ENCODE data around the gene MAPRE2.

The MAPRE2 gene

DNA sequence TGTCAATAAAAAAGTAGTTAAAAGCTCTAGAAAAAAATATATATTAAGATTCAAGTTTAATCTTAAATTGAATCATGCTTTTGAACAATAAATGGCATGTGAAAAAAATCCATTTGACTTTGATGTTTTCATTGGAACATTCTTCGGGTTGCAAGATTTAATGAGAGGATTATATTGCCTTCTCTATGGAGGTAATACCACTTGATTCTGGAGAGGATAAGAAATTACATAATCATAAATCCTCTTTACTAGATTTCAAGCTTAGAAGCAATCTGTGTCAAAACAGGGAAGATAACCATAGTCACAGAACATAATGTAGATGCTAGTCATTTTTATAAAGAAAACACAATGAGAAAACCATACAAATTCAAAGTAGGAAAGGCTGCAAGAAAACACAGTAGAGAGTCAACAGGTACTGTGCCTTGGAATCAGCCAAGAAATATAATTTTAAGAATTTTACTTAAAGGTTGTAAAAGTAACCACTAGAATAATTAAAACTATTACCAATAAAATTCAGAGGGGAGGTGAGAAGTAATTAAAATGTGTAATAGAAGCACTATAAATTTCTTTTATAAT lies 18.7 kb upstream of the MAPRE2 start:
- no peak overlapping the region for H3K9ac ChIP-seq (ENCODE audit: low read depth, low read length, poor library complexity)
- H3K18ac ChIP-seq (ENCODE audit: low read length): no peak overlapping the region
- H2AFZ ChIP-seq (ENCODE audit: low read length): no peak overlapping the region
- peaks cover 0 to 5% of the 10 kb centered on the region in 2 donors for H3K4me1 ChIP-seq (ENCODE audit: control insufficient read depth in 2 of 2, insufficient read depth in 1 of 2, low read depth in 1 of 2, low read length in 2 of 2)
- H3K36me3 ChIP-seq (replicated peaks in 1 of 2; ENCODE audit: control insufficient read depth in 2 of 2, insufficient read depth in 2 of 2, low read length in 2 of 2): no peaks in the 10 kb centered on the region
- no CpG with 5 or more reads among the region's 1 CpG for WGBS, 2 donors (ENCODE audit: extremely low coverage in 2 of 2, insufficient read length in 2 of 2, insufficient replicate concordance in 1 of 2)
- no peak overlapping the region for H4K91ac ChIP-seq (ENCODE audit: low read depth, low read length, poor library complexity)
- no peak overlapping the region for H2BK120ac ChIP-seq (ENCODE audit: low read depth, low read length)
- H2BK5ac ChIP-seq (ENCODE audit: low read length): no peak overlapping the region
- H3K27me3 ChIP-seq (ENCODE audit: control insufficient read depth in 3 of 3, insufficient read depth in 3 of 3, low read depth in 1 of 3, low read length in 3 of 3): no peaks in the 10 kb centered on the region
- no peak overlapping the region for H2BK15ac ChIP-seq (ENCODE audit: low read length)
- no peak overlapping the region for H3K4me3 ChIP-seq (ENCODE audit: low read length in 2 of 2)
- H3K4me2 ChIP-seq (ENCODE audit: insufficient read depth, low read length, poor library complexity, severe bottlenecking): no peak overlapping the region
- no peak for DNase-seq (ENCODE audit: low spot score)
- no peak overlapping the region for H3K14ac ChIP-seq (ENCODE audit: low read length)
- no peak overlapping the region for H2AK5ac ChIP-seq (ENCODE audit: low read depth, low read length)
- H2BK12ac ChIP-seq (ENCODE audit: low read length): no peak overlapping the region
- no peak overlapping the region for H3K4ac ChIP-seq (ENCODE audit: low read length)
- no peaks in the 10 kb centered on the region for H3K79me1 ChIP-seq (ENCODE audit: low read depth, low read length)
- H4K8ac ChIP-seq (ENCODE audit: low read depth, low read length): no peak overlapping the region
- H3K27ac ChIP-seq (replicated peaks; ENCODE audit: low read length): no peak overlapping the region
- H3K23ac ChIP-seq (ENCODE audit: low read depth, low read length, poor library complexity): no peak overlapping the region
- no peaks in the 10 kb centered on the region for H3K9me3 ChIP-seq (replicated peaks in 1 of 2; ENCODE audit: control insufficient read depth in 2 of 2, insufficient read depth in 1 of 2, low read depth in 1 of 2, low read length in 2 of 2)

DNA sequence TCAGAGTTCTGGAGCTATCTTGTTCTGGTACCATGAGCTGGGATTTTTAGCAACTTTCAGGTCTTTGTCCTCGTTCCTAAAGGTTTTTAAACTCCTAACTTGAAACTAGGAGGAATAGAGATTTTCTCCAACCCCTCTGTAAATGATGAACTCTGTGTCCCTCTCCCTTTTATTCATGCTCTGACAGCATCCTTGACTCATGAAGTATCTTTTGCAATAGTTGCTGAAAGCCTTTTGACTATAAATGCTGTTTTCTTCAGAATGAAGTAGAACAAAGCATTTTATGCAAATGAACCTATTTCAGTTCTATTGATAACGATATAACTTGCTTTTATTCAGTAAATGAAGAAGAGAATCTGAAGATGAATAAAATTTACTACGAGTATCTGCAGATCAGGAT lies 17.0 kb upstream of the MAPRE2 start:
- Histone ChIP-seq H2AK5ac (ENCODE audit: low read depth, low read length) (no peak overlapping the region), H4K91ac (ENCODE audit: low read depth, low read length, poor library complexity) (no peak overlapping the region), H3K23ac (ENCODE audit: low read depth, low read length, poor library complexity) (no peak overlapping the region), H2BK120ac (ENCODE audit: low read depth, low read length) (no peak overlapping the region), H2BK5ac (ENCODE audit: low read length) (no peak overlapping the region), H3K36me3 (replicated peaks in 1 of 2; ENCODE audit: control insufficient read depth in 2 of 2, insufficient read depth in 2 of 2, low read length in 2 of 2) (no peaks in the 10 kb centered on the region), H3K27me3 (ENCODE audit: control insufficient read depth in 3 of 3, insufficient read depth in 3 of 3, low read depth in 1 of 3, low read length in 3 of 3) (no peaks in the 10 kb centered on the region), H3K4me2 (ENCODE audit: insufficient read depth, low read length, poor library complexity, severe bottlenecking) (no peak overlapping the region), H3K14ac (ENCODE audit: low read length) (no peak overlapping the region), H2AFZ (ENCODE audit: low read length) (no peak overlapping the region), H3K79me1 (ENCODE audit: low read depth, low read length) (no peaks in the 10 kb centered on the region), H3K4ac (ENCODE audit: low read length) (no peak overlapping the region), H2BK15ac (ENCODE audit: low read length) (no peak overlapping the region), H3K4me1 (ENCODE audit: control insufficient read depth in 2 of 2, insufficient read depth in 1 of 2, low read depth in 1 of 2, low read length in 2 of 2) (peaks cover 0 to 5% of the 10 kb centered on the region in 2 donors), H3K9ac (ENCODE audit: low read depth, low read length, poor library complexity) (no peak overlapping the region), H3K18ac (ENCODE audit: low read length) (no peak overlapping the region), H3K4me3 (ENCODE audit: low read length in 2 of 2) (no peak overlapping the region), H3K9me3 (replicated peaks in 1 of 2; ENCODE audit: control insufficient read depth in 2 of 2, insufficient read depth in 1 of 2, low read depth in 1 of 2, low read length in 2 of 2) (no peaks in the 10 kb centered on the region), H4K8ac (ENCODE audit: low read depth, low read length) (no peak overlapping the region), H2BK12ac (ENCODE audit: low read length) (no peak overlapping the region), H3K27ac (replicated peaks; ENCODE audit: low read length) (no peak overlapping the region)
- no peak for DNase-seq (ENCODE audit: low spot score)
- no CpG with 5 or more reads among the region's 3 CpGs for WGBS, 2 donors (ENCODE audit: extremely low coverage in 2 of 2, insufficient read length in 2 of 2, insufficient replicate concordance in 1 of 2)

DNA sequence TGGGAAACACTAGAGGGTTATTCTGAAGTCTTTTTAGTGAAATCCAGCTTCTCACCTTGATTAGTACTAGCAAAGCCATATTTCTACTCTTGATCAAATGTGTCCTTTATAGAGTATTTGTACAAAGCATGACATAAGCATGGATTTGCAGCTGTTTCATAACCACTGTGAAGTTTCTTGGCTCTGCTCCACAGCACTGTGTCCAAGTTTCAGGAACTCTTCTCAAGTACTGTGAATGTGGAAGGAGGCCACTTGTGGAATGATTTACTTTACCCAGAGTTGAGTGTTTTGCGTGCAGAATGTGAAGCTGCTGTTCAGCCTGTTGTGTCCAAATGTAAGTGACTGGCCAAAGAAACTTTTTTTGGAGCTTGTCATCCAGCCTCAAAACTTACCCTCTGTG lies 16.2 kb upstream of the MAPRE2 start:
- H2BK120ac ChIP-seq (ENCODE audit: low read depth, low read length): no peak overlapping the region
- no peak overlapping the region for H3K18ac ChIP-seq (ENCODE audit: low read length)
- no peak overlapping the region for H3K14ac ChIP-seq (ENCODE audit: low read length)
- H2BK12ac ChIP-seq (ENCODE audit: low read length): no peak overlapping the region
- H2AFZ ChIP-seq (ENCODE audit: low read length): peak overlapping the region; percentile 8
- no peak overlapping the region for H3K4me3 ChIP-seq (ENCODE audit: low read length in 2 of 2)
- H3K4me2 ChIP-seq (ENCODE audit: insufficient read depth, low read length, poor library complexity, severe bottlenecking): no peak overlapping the region
- H2BK15ac ChIP-seq (ENCODE audit: low read length): no peak overlapping the region
- no peak overlapping the region for H3K23ac ChIP-seq (ENCODE audit: low read depth, low read length, poor library complexity)
- no peak overlapping the region for H2AK5ac ChIP-seq (ENCODE audit: low read depth, low read length)
- no peak overlapping the region for H3K9ac ChIP-seq (ENCODE audit: low read depth, low read length, poor library complexity)
- no CpG with 5 or more reads among the region's 1 CpG for WGBS, 2 donors (ENCODE audit: extremely low coverage in 2 of 2, insufficient read length in 2 of 2, insufficient replicate concordance in 1 of 2)
- no peak overlapping the region for H3K27ac ChIP-seq (replicated peaks; ENCODE audit: low read length)
- no peak overlapping the region for H3K4ac ChIP-seq (ENCODE audit: low read length)
- no peaks in the 10 kb centered on the region for H3K79me1 ChIP-seq (ENCODE audit: low read depth, low read length)
- no peak overlapping the region for H4K8ac ChIP-seq (ENCODE audit: low read depth, low read length)
- no peak overlapping the region for H2BK5ac ChIP-seq (ENCODE audit: low read length)
- H3K9me3 ChIP-seq (replicated peaks in 1 of 2; ENCODE audit: control insufficient read depth in 2 of 2, insufficient read depth in 1 of 2, low read depth in 1 of 2, low read length in 2 of 2): no peaks in the 10 kb centered on the region
- no peak for DNase-seq (ENCODE audit: low spot score)
- peaks cover 0 to 5% of the 10 kb centered on the region in 2 donors for H3K4me1 ChIP-seq (ENCODE audit: control insufficient read depth in 2 of 2, insufficient read depth in 1 of 2, low read depth in 1 of 2, low read length in 2 of 2)
- no peaks in the 10 kb centered on the region for H3K36me3 ChIP-seq (replicated peaks in 1 of 2; ENCODE audit: control insufficient read depth in 2 of 2, insufficient read depth in 2 of 2, low read length in 2 of 2)
- H3K27me3 ChIP-seq (ENCODE audit: control insufficient read depth in 3 of 3, insufficient read depth in 3 of 3, low read depth in 1 of 3, low read length in 3 of 3): no peaks in the 10 kb centered on the region
- H4K91ac ChIP-seq (ENCODE audit: low read depth, low read length, poor library complexity): no peak overlapping the region

DNA sequence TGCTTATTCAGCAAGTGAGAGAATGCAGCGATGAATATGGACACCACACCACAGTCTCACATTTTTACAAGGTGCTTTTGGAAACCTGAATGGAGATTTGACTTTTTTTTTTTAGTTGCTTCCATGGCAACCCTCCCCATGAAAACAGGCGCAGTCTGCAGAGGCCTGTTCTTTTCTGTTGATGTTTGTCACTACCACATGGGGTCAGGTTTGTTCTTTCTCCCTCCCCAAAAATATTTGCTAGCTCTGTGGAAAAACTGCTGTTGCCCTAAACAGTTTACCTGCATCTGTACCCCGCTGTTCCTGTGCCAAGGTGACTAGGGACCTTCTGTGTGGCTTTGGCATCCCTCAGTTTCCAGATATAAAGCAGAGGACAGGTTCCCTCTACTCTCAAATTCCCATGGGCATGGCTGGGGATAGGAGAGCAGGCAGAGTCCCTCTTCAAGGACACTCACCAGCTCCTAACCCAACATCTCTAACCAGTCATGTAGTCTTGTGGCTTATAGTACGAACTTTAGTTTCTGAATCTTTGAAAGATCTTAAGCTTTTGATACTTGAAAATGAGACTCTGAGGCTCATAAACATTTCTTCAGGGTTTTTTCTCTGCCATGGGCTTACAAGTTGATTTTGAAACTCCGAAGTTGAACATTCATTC lies 14.7 kb upstream of the MAPRE2 start:
- Histone ChIP-seq H3K4me3 (ENCODE audit: low read length in 2 of 2) (no peak overlapping the region), H2BK5ac (ENCODE audit: low read length) (no peak overlapping the region), H2AK5ac (ENCODE audit: low read depth, low read length) (no peak overlapping the region), H2AFZ (ENCODE audit: low read length) (no peak overlapping the region), H3K4me2 (ENCODE audit: insufficient read depth, low read length, poor library complexity, severe bottlenecking) (no peak overlapping the region), H3K36me3 (replicated peaks in 1 of 2; ENCODE audit: control insufficient read depth in 2 of 2, insufficient read depth in 2 of 2, low read length in 2 of 2) (no peaks in the 10 kb centered on the region), H3K27me3 (ENCODE audit: control insufficient read depth in 3 of 3, insufficient read depth in 3 of 3, low read depth in 1 of 3, low read length in 3 of 3) (no peaks in the 10 kb centered on the region), H2BK15ac (ENCODE audit: low read length) (no peak overlapping the region), H3K4ac (ENCODE audit: low read length) (no peak overlapping the region), H2BK120ac (ENCODE audit: low read depth, low read length) (no peak overlapping the region), H2BK12ac (ENCODE audit: low read length) (no peak overlapping the region), H3K18ac (ENCODE audit: low read length) (no peak overlapping the region), H4K91ac (ENCODE audit: low read depth, low read length, poor library complexity) (no peak overlapping the region), H3K14ac (ENCODE audit: low read length) (no peak overlapping the region), H3K79me1 (ENCODE audit: low read depth, low read length) (no peaks in the 10 kb centered on the region), H3K27ac (replicated peaks; ENCODE audit: low read length) (no peak overlapping the region), H3K4me1 (ENCODE audit: control insufficient read depth in 2 of 2, insufficient read depth in 1 of 2, low read depth in 1 of 2, low read length in 2 of 2) (peaks cover 0 to 5% of the 10 kb centered on the region in 2 donors), H4K8ac (ENCODE audit: low read depth, low read length) (no peak overlapping the region), H3K9ac (ENCODE audit: low read depth, low read length, poor library complexity) (no peak overlapping the region), H3K9me3 (replicated peaks in 1 of 2; ENCODE audit: control insufficient read depth in 2 of 2, insufficient read depth in 1 of 2, low read depth in 1 of 2, low read length in 2 of 2) (no peaks in the 10 kb centered on the region), H3K23ac (ENCODE audit: low read depth, low read length, poor library complexity) (no peak overlapping the region)
- no peak for DNase-seq (ENCODE audit: low spot score)
- WGBS, 2 donors (ENCODE audit: extremely low coverage in 2 of 2, insufficient read length in 2 of 2, insufficient replicate concordance in 1 of 2): no CpG with 5 or more reads among the region's 5 CpGs
